Measurements from ENCODE around the gene CCM2.

CCM2 gene

GRCh38 chr7:44963364-44964290 is 36.4 kb upstream of the CCM2 start:
- TF ChIP-seq SIN3A (IDR thresholded peaks at IDR 0.05; ENCODE audit: borderline replicate concordance, insufficient read depth, low read length) (no peak), TAF1 (IDR thresholded peaks at IDR 0.05; ENCODE audit: borderline replicate concordance, insufficient read depth, low read length) (no peak), POLR2AphosphoS5 (IDR thresholded peaks at IDR 0.05; ENCODE audit: low read depth, low read length) (no peak), REST (IDR thresholded peaks at IDR 0.05; ENCODE audit: insufficient read depth in 1 of 2, low read depth in 2 of 2, low read length in 2 of 2) (no peak), FOXP2 (optimal IDR thresholded peaks at IDR 0.05; ENCODE audit: borderline replicate concordance, extremely low read depth, extremely low read length, insufficient read depth) (no peak)

DNA sequence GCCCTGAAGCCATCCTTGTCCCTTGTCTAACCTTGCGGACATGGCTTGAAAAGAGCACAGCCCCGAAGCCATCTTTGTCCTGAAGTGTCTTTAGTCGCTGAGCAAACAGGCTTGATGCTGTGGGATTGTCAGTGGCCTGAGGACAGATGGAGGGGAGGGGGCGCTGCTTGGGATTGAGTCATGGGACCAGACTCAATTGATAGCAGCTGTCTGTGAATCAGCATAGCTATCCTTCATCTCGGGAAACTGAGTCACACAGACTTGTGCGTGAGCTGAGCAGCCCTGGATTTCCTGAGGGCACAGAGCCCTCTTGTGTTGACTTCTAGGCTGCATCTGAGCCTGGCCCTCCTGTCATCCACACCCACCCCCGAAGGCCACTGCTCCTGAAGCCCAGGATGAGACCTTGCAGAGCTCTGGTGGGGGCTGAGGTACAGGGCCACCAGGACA is 35.6 kb upstream of the CCM2 start:
- TF ChIP-seq POLR2AphosphoS5 (IDR thresholded peaks at IDR 0.05; ENCODE audit: low read depth, low read length) (no peak), TAF1 (IDR thresholded peaks at IDR 0.05; ENCODE audit: borderline replicate concordance, insufficient read depth, low read length) (no peak), FOXP2 (optimal IDR thresholded peaks at IDR 0.05; ENCODE audit: borderline replicate concordance, extremely low read depth, extremely low read length, insufficient read depth) (no peak), REST (IDR thresholded peaks at IDR 0.05; ENCODE audit: insufficient read depth in 1 of 2, low read depth in 2 of 2, low read length in 2 of 2) (no peak), SIN3A (IDR thresholded peaks at IDR 0.05; ENCODE audit: borderline replicate concordance, insufficient read depth, low read length) (no peak)

DNA sequence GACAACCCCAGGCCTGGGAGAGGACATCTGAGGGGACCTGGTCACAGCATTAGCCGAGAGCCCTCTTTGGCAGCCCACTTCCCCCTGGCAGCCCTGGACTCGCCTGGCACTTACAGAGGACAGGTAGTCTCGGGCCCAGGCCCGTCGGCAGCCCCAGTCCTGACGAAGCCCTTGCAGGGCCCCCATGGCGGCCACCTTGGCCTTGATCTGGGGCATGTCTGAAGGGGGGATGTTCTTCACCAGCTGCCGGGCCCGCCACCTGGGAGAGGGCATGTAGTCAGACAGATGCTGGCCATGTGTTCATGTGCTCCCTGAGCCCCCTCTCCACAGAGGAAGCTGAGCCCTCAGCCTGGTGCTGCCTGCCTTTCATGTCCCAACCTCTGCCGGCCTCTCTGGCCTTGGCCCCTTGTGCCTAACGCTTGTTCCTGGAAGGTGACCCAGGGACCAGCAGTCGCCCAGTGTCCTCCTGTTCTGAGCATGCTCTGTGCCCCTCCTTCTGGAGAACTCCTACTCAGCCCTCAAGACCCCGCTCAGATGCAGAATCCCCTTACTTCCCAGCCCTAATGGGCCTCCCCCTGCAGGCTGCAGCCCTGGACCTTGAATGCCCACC is 35.1 kb upstream of the CCM2 start:
- TF ChIP-seq FOXP2 (optimal IDR thresholded peaks at IDR 0.05; ENCODE audit: borderline replicate concordance, extremely low read depth, extremely low read length, insufficient read depth): no peak
- no peak for TF ChIP-seq SIN3A (IDR thresholded peaks at IDR 0.05; ENCODE audit: borderline replicate concordance, insufficient read depth, low read length)
- TF ChIP-seq REST (IDR thresholded peaks at IDR 0.05; ENCODE audit: insufficient read depth in 1 of 2, low read depth in 2 of 2, low read length in 2 of 2): no peak
- no peak for TF ChIP-seq TAF1 (IDR thresholded peaks at IDR 0.05; ENCODE audit: borderline replicate concordance, insufficient read depth, low read length)
- TF ChIP-seq POLR2AphosphoS5 (IDR thresholded peaks at IDR 0.05; ENCODE audit: low read depth, low read length): no peak

- TF ChIP-seq SIN3A (IDR thresholded peaks at IDR 0.05; ENCODE audit: borderline replicate concordance, insufficient read depth, low read length): no peak
- no peak for TF ChIP-seq POLR2AphosphoS5 (IDR thresholded peaks at IDR 0.05; ENCODE audit: low read depth, low read length)
- TF ChIP-seq REST (IDR thresholded peaks at IDR 0.05; ENCODE audit: insufficient read depth in 1 of 2, low read depth in 2 of 2, low read length in 2 of 2): no peak
- no peak for TF ChIP-seq FOXP2 (optimal IDR thresholded peaks at IDR 0.05; ENCODE audit: borderline replicate concordance, extremely low read depth, extremely low read length, insufficient read depth)
- TF ChIP-seq TAF1 (IDR thresholded peaks at IDR 0.05; ENCODE audit: borderline replicate concordance, insufficient read depth, low read length): no peak
Measured at GRCh38 chr7:44965441-44965903, 34.5 kb upstream of the CCM2 start.

All from PFSK-1 (cell line).